Fibroblast of lung (primary cell): ENCODE results near the gene MRPS22.

Experiments used
- EZH2 ChIP-seq: IDR thresholded peaks from 2 replicates; pipeline ENCODE4 v1.5.1; 2012; ENCODE audit warnings: low read length, control low read depth, mild to moderate bottlenecking; ENCODE audit errors: missing control alignments
- TF ChIP-seq, protein P1 (sequence below), 2 donors: IDR thresholded peaks in 1 of 2; conservative IDR thresholded peaks in 1 of 2; 1 replicate in 1 of 2; 2 replicates in 1 of 2; pipeline ENCODE4 v1.5.1; 2011 to 2012; ENCODE audit warnings: low read length in 2 of 2, control low read depth in 1 of 2, inconsistent platforms in 1 of 2, low read depth in 1 of 2, mild to moderate bottlenecking in 1 of 2

DNA sequence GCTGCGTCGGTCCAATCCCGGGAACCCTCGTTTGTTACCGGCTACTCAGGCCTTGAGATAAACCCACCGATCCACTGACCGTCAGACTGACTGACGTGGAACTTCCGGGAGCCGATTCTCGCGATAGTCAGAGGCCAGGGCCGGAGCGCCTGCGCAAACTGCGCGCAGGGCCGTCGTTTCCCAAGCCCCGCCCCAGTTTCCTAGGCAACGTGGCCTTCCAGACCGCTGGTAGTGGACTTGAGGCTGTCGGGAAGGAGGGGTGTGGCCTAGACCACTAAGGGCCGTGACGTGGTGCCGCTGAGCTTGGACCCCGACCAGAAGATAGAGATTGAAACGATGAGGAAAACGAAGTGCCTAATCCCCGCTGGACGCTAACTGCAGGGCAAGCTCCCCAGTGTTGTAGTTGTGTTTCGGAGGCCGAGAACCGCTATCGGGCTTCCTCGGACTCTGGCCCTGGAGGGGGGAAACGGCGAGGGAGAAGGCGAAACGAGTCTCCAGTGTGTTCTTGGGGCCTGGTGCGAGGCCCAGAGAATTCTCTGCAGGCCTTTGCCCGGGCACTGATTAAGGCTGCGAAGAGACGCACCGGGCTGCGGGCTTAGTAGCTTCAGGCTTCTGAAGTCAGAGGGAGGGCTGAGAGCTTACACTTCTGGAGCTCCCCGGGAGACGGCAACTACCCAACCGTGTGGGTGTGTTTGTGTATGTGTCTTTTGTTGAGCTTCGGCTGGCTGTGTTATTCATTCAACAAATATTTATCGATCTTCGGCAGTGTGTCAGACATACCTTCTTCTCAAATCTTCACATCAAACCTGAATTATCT lies 45.9 kb downstream of the MRPS22 start, which contains the start of gene COPB2:
- TF ChIP-seq, protein P1, sequence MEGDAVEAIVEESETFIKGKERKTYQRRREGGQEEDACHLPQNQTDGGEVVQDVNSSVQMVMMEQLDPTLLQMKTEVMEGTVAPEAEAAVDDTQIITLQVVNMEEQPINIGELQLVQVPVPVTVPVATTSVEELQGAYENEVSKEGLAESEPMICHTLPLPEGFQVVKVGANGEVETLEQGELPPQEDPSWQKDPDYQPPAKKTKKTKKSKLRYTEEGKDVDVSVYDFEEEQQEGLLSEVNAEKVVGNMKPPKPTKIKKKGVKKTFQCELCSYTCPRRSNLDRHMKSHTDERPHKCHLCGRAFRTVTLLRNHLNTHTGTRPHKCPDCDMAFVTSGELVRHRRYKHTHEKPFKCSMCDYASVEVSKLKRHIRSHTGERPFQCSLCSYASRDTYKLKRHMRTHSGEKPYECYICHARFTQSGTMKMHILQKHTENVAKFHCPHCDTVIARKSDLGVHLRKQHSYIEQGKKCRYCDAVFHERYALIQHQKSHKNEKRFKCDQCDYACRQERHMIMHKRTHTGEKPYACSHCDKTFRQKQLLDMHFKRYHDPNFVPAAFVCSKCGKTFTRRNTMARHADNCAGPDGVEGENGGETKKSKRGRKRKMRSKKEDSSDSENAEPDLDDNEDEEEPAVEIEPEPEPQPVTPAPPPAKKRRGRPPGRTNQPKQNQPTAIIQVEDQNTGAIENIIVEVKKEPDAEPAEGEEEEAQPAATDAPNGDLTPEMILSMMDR (conservative IDR thresholded peaks at IDR 0.05 in 1 of 2, IDR thresholded peaks at IDR 0.05 in 1 of 2; ENCODE audit: low read depth in 1 of 2, low read length in 2 of 2) = no peak
- TF ChIP-seq EZH2 = no peak
